PC-3 (cell line): ENCODE results near the gene MCCC1. TPM values are rescaled to one million over a fixed set of nuclear protein-coding genes. Genes with fewer than 3 reads are reported as not detected.

Experiments
- ATAC-seq: fragments of 200-7000 bp; cut with Tn5 transposase; 2 replicates; pipeline ENCODE4 v1.9.1; 2020; ENCODE audit warnings: mild to moderate bottlenecking, moderate library complexity
- BruUV-seq: library from RNA; stranded (reverse); fragments of 400-500 nt; replicated peaks from 2 replicates; lab custom pipeline; 2021; lab: Mats Ljungman, UMichigan
- CTCF ChIA-PET: fragments of 300-600 bp; sonication (Branson Sonifier 250); formaldehyde crosslinking; loops from one replicate; lab custom pipeline; 2022; ENCODE audit warnings: antibody characterized with exemption; lab: Charles Lee
- POLR2A ChIA-PET: fragments of 300-600 bp; sonication (Branson Sonifier 250); formaldehyde crosslinking; loops from one replicate; lab custom pipeline; 2022; ENCODE audit warnings: antibody characterized with exemption; ENCODE audit not compliant: unreplicated experiment; lab: Charles Lee
- DNase-seq: peaks from one replicate; pipeline ENCODE4 v3.0.0-alpha.2; 2015
- H2AFZ ChIP-seq: fragments of 300-600 bp; sonication (generic); 2 replicates; pipeline ENCODE4 v1.6.0; 2016; ENCODE audit warnings: antibody characterized with exemption, low read length
- H3F3A ChIP-seq: fragments of 300-600 bp; sonication (generic); one replicate; pipeline ENCODE4 v1.6.0; 2017; ENCODE audit warnings: antibody characterized with exemption, low read length, control low read depth, mild to moderate bottlenecking; ENCODE audit not compliant: unreplicated experiment
- H3K27ac ChIP-seq: fragments of 300-600 bp; sonication (generic); 2 replicates; pipeline ENCODE4 v1.5.1; 2016; ENCODE audit warnings: mild to moderate bottlenecking, low read length
- H3K27me3 ChIP-seq: fragments of 300-600 bp; sonication (generic); 2 replicates; pipeline ENCODE4 v1.6.1; 2016; ENCODE audit warnings: low read length, mixed read lengths
- H3K36me3 ChIP-seq: fragments of 300-600 bp; sonication (generic); 2 replicates; pipeline ENCODE4 v1.6.1; 2016; ENCODE audit warnings: low read depth, mixed run types, low read length, mixed read lengths
- H3K4me1 ChIP-seq: fragments of 300-600 bp; sonication (generic); 2 replicates; pipeline ENCODE4 v1.5.1; 2016; ENCODE audit warnings: low read length; ENCODE audit not compliant: insufficient read depth
- H3K4me2 ChIP-seq: fragments of 300-600 bp; sonication (generic); 2 replicates; pipeline ENCODE4 v1.6.0; 2016; ENCODE audit warnings: low read length
- H3K4me3 ChIP-seq: fragments of 300-600 bp; sonication (generic); 2 replicates; pipeline ENCODE4 v1.5.1; 2016; ENCODE audit warnings: mild to moderate bottlenecking, low read length, mixed read lengths
- H3K79me2 ChIP-seq: fragments of 300-600 bp; sonication (generic); 2 replicates; pipeline ENCODE4 v1.6.1; 2017; ENCODE audit warnings: low read length, mixed read lengths
- H3K9ac ChIP-seq: fragments of 300-600 bp; sonication (generic); 2 replicates; pipeline ENCODE4 v1.6.0; 2016; ENCODE audit warnings: mild to moderate bottlenecking, low read length
- H3K9me2 ChIP-seq: fragments of 300-600 bp; sonication (generic); replicated peaks from 2 replicates; pipeline ENCODE4 v1.6.1; 2016; ENCODE audit warnings: mixed run types, low read length, mixed read lengths
- H3K9me3 ChIP-seq: fragments of 300-600 bp; sonication (generic); 2 replicates; pipeline ENCODE4 v1.6.1; 2016; ENCODE audit warnings: low read length, mixed read lengths
- H4K20me1 ChIP-seq: fragments of 300-600 bp; sonication (generic); 2 replicates; pipeline ENCODE4 v1.6.1; 2016; ENCODE audit warnings: low read length, mixed read lengths
- CTCF ChIP-seq: fragments of 300-600 bp; sonication (generic); conservative IDR thresholded peaks from 2 replicates; pipeline ENCODE4 v1.5.1; 2017; ENCODE audit warnings: antibody characterized with exemption, low read depth, mild to moderate bottlenecking, low read length
- EZH2 ChIP-seq: fragments of 300-600 bp; sonication (generic); IDR thresholded peaks from one replicate; pipeline ENCODE4 v1.6.1; 2017; ENCODE audit warnings: antibody characterized with exemption, mild to moderate bottlenecking, low read length; ENCODE audit not compliant: unreplicated experiment
- EZH2phosphoT487 ChIP-seq: fragments of 300-600 bp; sonication (generic); IDR thresholded peaks from 2 replicates; pipeline ENCODE4 v1.6.1; 2018; ENCODE audit warnings: mild to moderate bottlenecking, antibody characterized with exemption, low read length, borderline replicate concordance
- intact Hi-C: fragments of 100-400 bp; cut with micrococcal nuclease; formaldehyde crosslinking; loops from 2 replicates; pipeline ENCODE4 v1.9.0; 2023
- total RNA-seq: library from RNA; depleted of rRNA; stranded (reverse); fragments of >200 nt; gene quantifications from 2 replicates; pipeline ENCODE4 v1.2.3, GENCODE V29; 2014

The MCCC1 gene
- total RNA-seq, 1 experiment from 2014 or later, result 18.5 TPM

- H3K9ac ChIP-seq, result no peak overlapping the region
- ATAC-seq, result no peak
- POLR2A ChIA-PET, result no interaction called here
These were observed 90.5 kb downstream of the MCCC1 start for GRCh38 chr3:183008800-183009199.

GRCh38 chr3:183008303-183008702, 91.0 kb downstream of the MCCC1 start:
- BruUV-seq, result no TSS peak
- no peaks in the 10 kb centered on the region for H3F3A ChIP-seq
- H3K9ac ChIP-seq, result no peak overlapping the region
- no peak overlapping the region for H3K4me2 ChIP-seq
- H3K36me3 ChIP-seq, result no peaks in the 10 kb centered on the region
- no peaks in the 10 kb centered on the region for H3K9me3 ChIP-seq
- ChIA-PET POLR2A (no interaction called here), CTCF (no interaction called here)
- no peaks in the 10 kb centered on the region for H3K79me2 ChIP-seq
- intact Hi-C loops, result no loop called here
- no peaks in the 10 kb centered on the region for H3K9me2 ChIP-seq
- TF ChIP-seq EZH2 (no peak), EZH2phosphoT487 (no peak), CTCF (no peak)
- no peak overlapping the region for H3K27ac ChIP-seq
- no peaks in the 10 kb centered on the region for H3K27me3 ChIP-seq
- H2AFZ ChIP-seq, result no peak overlapping the region
- ATAC-seq (no peak), DNase-seq (no peak)
- H3K4me3 ChIP-seq, result no peak overlapping the region
- no peaks in the 10 kb centered on the region for H3K4me1 ChIP-seq
- H4K20me1 ChIP-seq, result no peaks in the 10 kb centered on the region

More at GRCh38 chr3:183008800-183009199, 90.5 kb downstream of the MCCC1 start:
- no peak overlapping the region for H3K4me3 ChIP-seq
- no peak overlapping the region for H3K4me2 ChIP-seq
- intact Hi-C loops, result no loop called here
- no peak overlapping the region for H2AFZ ChIP-seq
- no peaks in the 10 kb centered on the region for H3K36me3 ChIP-seq
- CTCF ChIA-PET, result no interaction called here
- no peaks in the 10 kb centered on the region for H3F3A ChIP-seq
- DNase-seq, result no peak
- BruUV-seq, result no TSS peak
- H4K20me1 ChIP-seq, result no peaks in the 10 kb centered on the region
- no peaks in the 10 kb centered on the region for H3K9me3 ChIP-seq
- no peaks in the 10 kb centered on the region for H3K27me3 ChIP-seq
- no peaks in the 10 kb centered on the region for H3K4me1 ChIP-seq
- no peak overlapping the region for H3K27ac ChIP-seq
- H3K9me2 ChIP-seq, result no peaks in the 10 kb centered on the region
- H3K79me2 ChIP-seq, result no peaks in the 10 kb centered on the region
- TF ChIP-seq EZH2phosphoT487 (no peak), CTCF (no peak), EZH2 (no peak)

- Histone ChIP-seq H3K36me3 (no peaks in the 10 kb centered on the region), H4K20me1 (no peaks in the 10 kb centered on the region), H3K9me2 (no peaks in the 10 kb centered on the region), H3F3A (no peaks in the 10 kb centered on the region), H3K4me3 (no peak overlapping the region), H2AFZ (no peak overlapping the region), H3K9ac (no peak overlapping the region), H3K27me3 (no peaks in the 10 kb centered on the region), H3K79me2 (no peaks in the 10 kb centered on the region), H3K4me2 (no peak overlapping the region), H3K4me1 (no peaks in the 10 kb centered on the region), H3K27ac (no peak overlapping the region), H3K9me3 (no peaks in the 10 kb centered on the region)
- ATAC-seq, result no peak
- ChIA-PET POLR2A (no interaction called here), CTCF (no interaction called here)
- BruUV-seq, result no TSS peak
- DNase-seq, result no peak
- TF ChIP-seq CTCF (no peak), EZH2 (no peak), EZH2phosphoT487 (no peak)
- intact Hi-C loops, result no loop called here
These were observed 92.8 kb downstream of the MCCC1 start for GRCh38 chr3:183006396-183007002.
